GM23338 (cell line): Measurements from ENCODE around the gene KIAA1217. TPM values are rescaled to one million over a fixed set of nuclear protein-coding genes. Genes with fewer than 3 reads are reported as not detected.

ENCODE experiments used
- ATAC-seq: fragments of 200-7000 bp; cut with Tn5 transposase; 3 replicates; pipeline ENCODE4 v1.9.1; 2020
- DNase-seq: peaks from one replicate; pipeline ENCODE4 v3.0.0-alpha.2; 2015; ENCODE audit warnings: low spot score
- H2AFZ ChIP-seq: fragments of 200-600 bp; sonication (generic); 2 replicates; pipeline ENCODE4 v1.8.0; 2016; ENCODE audit warnings: antibody characterized with exemption, mild to moderate bottlenecking, moderate library complexity
- H3F3A ChIP-seq: fragments of 200-600 bp; sonication (generic); replicated peaks from 2 replicates; pipeline ENCODE4 v1.8.0; 2017; ENCODE audit warnings: antibody characterized with exemption, mixed run types, low read depth
- H3K27ac ChIP-seq: fragments of 200-600 bp; sonication (generic); 2 replicates; pipeline ENCODE4 v1.6.1; 2016; ENCODE audit warnings: low read depth
- H3K27me3 ChIP-seq: fragments of 200-600 bp; sonication (generic); 2 replicates; pipeline ENCODE4 v1.8.0; 2016; ENCODE audit warnings: mild to moderate bottlenecking, mixed run types, moderate library complexity; ENCODE audit not compliant: insufficient read depth
- H3K36me3 ChIP-seq: fragments of 200-600 bp; sonication (generic); 2 replicates; pipeline ENCODE4 v1.8.0; 2016; ENCODE audit warnings: mild to moderate bottlenecking; ENCODE audit not compliant: insufficient read depth
- H3K4me1 ChIP-seq: fragments of 200-600 bp; sonication (generic); 2 replicates; pipeline ENCODE4 v1.8.0; 2016; ENCODE audit warnings: mild to moderate bottlenecking, moderate library complexity; ENCODE audit not compliant: insufficient read depth
- H3K4me2 ChIP-seq: fragments of 200-600 bp; sonication (generic); 2 replicates; pipeline ENCODE4 v1.7.1; 2017; ENCODE audit warnings: mixed run types
- H3K4me3 ChIP-seq: fragments of 200-600 bp; sonication (generic); 2 replicates; pipeline ENCODE4 v1.6.1; 2016; ENCODE audit warnings: mixed run types
- H3K79me2 ChIP-seq: fragments of 200-600 bp; sonication (generic); replicated peaks from 2 replicates; pipeline ENCODE4 v1.8.0; 2017; ENCODE audit warnings: mild to moderate bottlenecking; ENCODE audit not compliant: insufficient read depth
- H3K9me2 ChIP-seq: fragments of 200-600 bp; sonication (generic); 2 replicates; pipeline ENCODE4 v1.8.0; 2017; ENCODE audit not compliant: insufficient read depth
- H4K20me1 ChIP-seq: fragments of 200-600 bp; sonication (generic); replicated peaks from 2 replicates; pipeline ENCODE4 v1.8.0; 2017; ENCODE audit warnings: mild to moderate bottlenecking; ENCODE audit not compliant: insufficient read depth
- H3K27ac Mint-ChIP-seq: 2 replicates; pipeline ENCODE4 v1.8.0; 2020; ENCODE audit warnings: inconsistent platforms, mild to moderate bottlenecking, moderate library complexity, mixed read lengths
- H3K27me3 Mint-ChIP-seq: 3 replicates; pipeline ENCODE4 v1.8.0; 2022; ENCODE audit warnings: low read depth, mild to moderate bottlenecking, moderate library complexity, mixed read lengths, inconsistent platforms; ENCODE audit not compliant: insufficient read depth, poor library complexity
- H3K36me3 Mint-ChIP-seq: 3 replicates; pipeline ENCODE4 v1.8.0; 2021; ENCODE audit warnings: low read depth, mild to moderate bottlenecking, inconsistent platforms, moderate library complexity, mixed read lengths
- H3K4me1 Mint-ChIP-seq: 3 replicates; pipeline ENCODE4 v1.8.0; 2020; ENCODE audit warnings: mild to moderate bottlenecking, inconsistent platforms, mixed read lengths
- H3K4me3 Mint-ChIP-seq: 3 replicates; pipeline ENCODE4 v1.8.0; 2021; ENCODE audit warnings: moderate library complexity, mild to moderate bottlenecking, inconsistent platforms, mixed read lengths
- H3K9me3 Mint-ChIP-seq: 3 replicates; pipeline ENCODE4 v1.8.0; 2020; ENCODE audit warnings: moderate library complexity, mild to moderate bottlenecking, inconsistent platforms, mixed read lengths
- EZH2 ChIP-seq: fragments of 200-600 bp; sonication (generic); IDR thresholded peaks from one replicate; pipeline ENCODE4 v1.8.0; 2017; ENCODE audit warnings: antibody characterized with exemption, mild to moderate bottlenecking, low read depth; ENCODE audit not compliant: unreplicated experiment
- ZNF462 ChIP-seq: fragments of 250-450 bp; sonication (Bioruptor Pico); IDR thresholded peaks from 2 replicates; pipeline ENCODE4 v1.5.0; 2020; ENCODE audit warnings: mild to moderate bottlenecking, moderate library complexity
- polyA plus RNA-seq: library from polyadenylated mRNA; unstranded; fragments of >200 nt; fragmentation: Nextera tagmentation; extraction: Ambion mirVana; gene quantifications from 2 replicates; pipeline ENCODE4 v1.2.1, GENCODE V29; 2016
- total RNA-seq: library from RNA; depleted of rRNA; stranded (reverse); fragments of >200 nt; shearing (Covaris generic); gene quantifications from 2 replicates; pipeline ENCODE4 v1.2.3, GENCODE V29; 2014

The KIAA1217 gene
- total and polyA plus RNA-seq, 2 experiments from 2014 or later: 6.4 to 9.1 TPM

- H3K79me2 ChIP-seq: no peaks in the 10 kb centered on the region
- H3K4me1 ChIP-seq: peaks cover 6% of the 10 kb centered on the region; the same call in 1 of the 2 replicates
- H3K9me3 Mint-ChIP-seq: peaks cover 3% of the 10 kb centered on the region; the same call in 1 of the 3 replicates
Measured at GRCh38 chr10:24432478-24433416, 223.8 kb downstream of the KIAA1217 start.

More at GRCh38 chr10:24432478-24433416, 223.8 kb downstream of the KIAA1217 start:
- DNase-seq (peak; percentile 24), ATAC-seq (no peak)
- H3K4me3 Mint-ChIP-seq: no peak overlapping the region
- no peak overlapping the region for H3K27ac Mint-ChIP-seq
- H3K36me3 ChIP-seq: no peaks in the 10 kb centered on the region
- H3K4me1 Mint-ChIP-seq: peaks cover 24% of the 10 kb centered on the region
- no peak for TF ChIP-seq EZH2
- TF ChIP-seq ZNF462: no peak
- no peaks in the 10 kb centered on the region for H3F3A ChIP-seq
- H3K4me2 ChIP-seq: no peak overlapping the region
- H3K27me3 Mint-ChIP-seq: peaks cover 4% of the 10 kb centered on the region
- no peaks in the 10 kb centered on the region for H3K27me3 ChIP-seq
- peak overlapping the region; percentile 57; the same call in 1 of the 2 replicates for H3K27ac ChIP-seq
- peaks cover 19% of the 10 kb centered on the region; the same call in 2 of the 3 replicates for H3K36me3 Mint-ChIP-seq
- no peaks in the 10 kb centered on the region for H4K20me1 ChIP-seq
- no peak overlapping the region for H3K4me3 ChIP-seq
- 0 out of 2 replicates have a peak, but pooled peaks cover 2% of the 10 kb centered on the region for H3K9me2 ChIP-seq
- H2AFZ ChIP-seq: no peak overlapping the region
